Superior temporal gyrus (tissue), 1 donor: ENCODE results near the gene GALNT9.
"Not testable (repeated sequence)": the region's sequence is repeated elsewhere in the genome, so short reads cannot be mapped to it uniquely, and the experiment has no call there.

ENCODE experiments used
- DNase-seq: peaks from one replicate; pipeline ENCODE4 v3.0.0-alpha.2; 2016; ENCODE audit errors: extremely low spot score

Gene GALNT9

GRCh38 chr12:132199526-132200319, 129.7 kb downstream of the GALNT9 start:
- DNase-seq: no peak

GRCh38 chr12:132199101-132199500, 130.3 kb downstream of the GALNT9 start:
- DNase-seq: no peak

DNA sequence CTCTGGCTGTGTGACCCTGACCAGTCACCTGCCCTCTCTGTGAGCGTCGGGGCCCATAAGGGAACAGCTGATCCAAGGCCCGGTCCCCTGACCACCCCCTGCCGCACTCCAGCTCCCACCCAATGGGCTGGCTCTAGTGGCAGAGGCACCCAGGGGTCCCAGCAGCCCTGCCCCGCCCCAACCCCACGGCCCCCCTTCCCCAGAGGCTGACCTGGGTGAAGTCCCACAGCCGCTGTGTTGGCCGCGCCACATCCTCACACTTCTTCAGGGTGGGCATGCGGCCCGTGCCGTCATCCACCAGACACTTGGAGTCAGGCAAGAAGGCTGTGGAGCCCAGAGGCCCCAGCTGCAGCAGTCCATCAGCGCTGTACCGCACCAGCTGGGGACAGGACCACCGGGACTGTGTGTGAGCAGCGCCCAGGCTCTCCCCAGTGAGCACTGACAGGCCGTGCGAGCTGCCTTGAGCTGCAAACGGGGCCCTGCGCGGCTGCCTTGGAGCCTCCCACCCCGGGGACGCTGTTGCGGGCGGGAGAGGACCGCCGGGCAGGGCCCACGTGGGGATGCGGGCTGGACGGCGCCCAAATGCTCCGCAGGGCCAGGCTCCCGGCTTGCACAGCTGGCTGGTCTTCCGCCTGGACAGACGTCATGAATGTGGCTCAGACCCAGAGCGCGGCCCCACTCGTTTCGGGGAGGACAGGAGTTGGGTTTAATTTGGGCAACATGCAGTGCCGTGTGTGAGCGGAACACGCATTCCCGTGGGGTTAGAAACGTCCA, 131.6 kb downstream of the GALNT9 start:
- DNase-seq: no peak

GRCh38 chr12:132196873-132197390, 132.5 kb downstream of the GALNT9 start:
- no peak for DNase-seq

DNA sequence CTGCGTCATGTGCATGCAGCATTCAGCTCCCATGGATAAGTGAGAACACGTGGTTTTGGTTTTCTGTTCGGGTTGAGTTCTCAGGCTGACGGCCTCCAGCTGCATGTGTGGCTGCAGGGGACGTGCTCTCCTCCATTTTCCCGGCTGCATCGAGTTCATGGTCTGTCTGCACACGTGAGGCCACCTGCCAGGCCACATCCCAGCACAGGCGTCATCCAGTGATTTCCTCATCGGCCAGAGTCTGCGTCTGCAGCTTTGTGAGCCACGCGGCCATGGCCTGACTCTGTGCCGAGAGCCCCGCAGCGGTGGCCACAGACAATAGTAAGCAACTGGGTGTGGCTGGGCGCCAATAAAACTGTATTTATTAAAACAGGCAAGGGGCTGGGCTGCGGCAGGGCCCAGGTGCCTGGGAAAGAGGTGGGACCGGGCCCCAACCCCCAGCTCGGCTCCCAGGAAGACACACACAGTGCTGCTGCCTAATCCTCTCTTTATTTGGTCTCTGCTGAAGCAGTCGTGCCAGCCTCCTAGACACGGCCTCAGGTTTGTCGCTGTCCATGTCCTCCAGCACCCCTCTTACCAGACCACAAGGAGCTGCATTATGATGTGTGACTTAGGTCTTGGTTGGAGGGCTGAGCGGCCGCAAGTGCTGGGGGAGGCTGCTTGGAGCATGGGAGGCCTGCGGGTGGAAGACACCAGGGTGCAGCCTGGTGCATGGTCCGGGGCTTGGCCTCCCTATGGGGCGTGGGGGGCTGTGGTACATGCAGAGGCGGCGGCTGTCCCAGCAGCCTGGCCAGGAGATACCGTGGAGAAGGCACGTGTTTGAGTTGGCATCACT, 133.1 kb downstream of the GALNT9 start:
- no peak for DNase-seq

- not testable (repeated sequence) for DNase-seq
Observed at GRCh38 chr12:132195242-132195641, 134.1 kb downstream of the GALNT9 start.

DNA sequence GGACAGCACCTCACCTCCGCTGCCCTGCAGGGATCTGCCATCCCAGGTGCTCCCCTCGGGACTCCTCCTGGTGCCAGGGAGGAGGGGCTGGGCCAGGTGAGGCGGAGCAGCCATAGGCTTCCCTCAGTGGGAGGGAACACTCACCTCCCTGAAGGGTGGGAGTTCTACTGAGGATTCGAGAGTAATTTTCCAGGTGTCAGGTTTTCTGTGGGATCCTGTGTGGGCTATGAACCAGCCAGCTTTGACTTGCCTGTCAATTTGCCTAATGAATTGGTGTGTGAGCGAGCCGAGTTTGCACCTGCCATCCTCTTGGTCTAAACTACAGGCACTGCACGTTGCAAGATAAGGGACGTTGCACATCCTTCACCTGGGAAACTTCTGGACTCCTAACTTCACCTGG, 134.8 kb downstream of the GALNT9 start:
- no peak for DNase-seq

- DNase-seq: no peak
Observed at GRCh38 chr12:132194056-132194455, 135.3 kb downstream of the GALNT9 start.

DNA sequence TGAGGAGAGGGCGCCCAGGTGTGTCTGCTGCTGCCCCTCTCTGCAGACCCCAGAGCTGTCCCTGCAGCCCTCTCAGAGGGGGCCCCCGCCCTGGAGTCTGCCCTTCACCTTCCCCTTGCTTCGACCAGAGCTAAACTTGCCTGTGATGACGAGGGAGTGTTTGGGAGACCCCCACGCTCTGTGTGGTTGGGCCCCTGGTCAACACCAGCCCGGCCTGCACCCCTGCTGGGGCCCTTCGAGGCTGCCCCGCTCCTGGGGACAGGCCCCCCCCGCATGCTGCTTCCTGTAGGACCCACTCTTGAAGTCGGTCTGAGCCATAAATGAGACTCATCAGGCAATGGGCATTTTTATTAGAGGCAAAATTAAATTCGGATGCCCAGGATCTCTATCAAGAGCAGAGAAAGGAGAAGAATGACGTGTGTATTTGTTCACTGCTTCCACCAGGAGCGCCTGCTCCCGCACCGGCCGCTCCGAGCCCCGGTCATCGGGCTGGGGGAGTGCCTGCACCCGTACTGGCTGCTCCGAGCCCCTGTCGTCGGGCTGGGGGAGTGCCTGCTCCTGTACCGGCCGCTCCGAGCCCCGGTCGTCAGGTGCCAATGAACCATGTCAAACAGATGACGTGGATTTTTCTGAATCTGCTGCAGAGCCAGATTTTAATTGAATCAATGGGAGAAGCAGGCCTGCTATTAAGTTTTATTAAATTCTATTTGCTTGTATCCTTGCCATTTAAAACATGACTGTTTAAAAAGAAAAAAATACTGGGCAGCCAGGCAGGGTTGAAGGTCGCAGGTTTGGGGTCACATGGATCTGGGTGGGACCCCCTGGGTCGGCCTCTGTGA, 137.5 kb downstream of the GALNT9 start:
- no peak for DNase-seq

DNA sequence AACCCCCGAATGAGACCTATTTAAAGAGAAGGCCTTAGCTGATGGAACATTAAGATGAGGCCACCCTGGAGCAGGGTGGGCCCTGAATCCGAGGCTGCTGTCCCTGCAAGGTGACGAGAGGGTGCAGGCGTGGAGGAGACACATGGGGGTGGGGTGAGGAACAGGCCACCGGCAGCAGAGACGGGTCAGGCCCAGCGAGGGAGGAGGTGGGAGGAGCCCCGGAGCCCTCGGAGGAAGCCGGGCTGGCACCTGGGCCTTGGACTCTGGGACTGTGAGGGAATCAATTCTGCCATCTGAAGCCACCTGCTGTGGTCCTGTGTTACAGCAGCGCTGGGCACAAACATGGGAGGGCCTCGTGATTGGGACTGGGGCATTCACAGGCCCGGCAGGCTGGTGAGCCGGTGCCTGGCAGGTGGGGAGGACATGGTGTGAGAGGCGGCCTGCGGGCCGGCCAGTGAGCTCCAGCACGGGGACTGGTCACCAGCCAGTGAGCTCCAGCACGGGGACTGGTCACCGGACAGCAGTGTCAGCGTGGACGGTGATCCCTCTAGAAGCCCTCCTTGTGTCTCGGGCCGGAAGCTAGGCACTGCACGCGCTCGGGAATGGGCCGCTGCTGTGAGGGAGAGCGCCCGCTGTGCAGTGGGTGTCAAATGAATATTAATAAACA, 138.4 kb downstream of the GALNT9 start:
- DNase-seq: no peak

- DNase-seq: no peak
Observed at GRCh38 chr12:132190012-132190755, 139.2 kb downstream of the GALNT9 start.

- peak; percentile 42 for DNase-seq
Observed at GRCh38 chr12:132189378-132190011, 139.9 kb downstream of the GALNT9 start.

- no peak for DNase-seq
Observed at GRCh38 chr12:132188916-132189325, 140.5 kb downstream of the GALNT9 start.

DNA sequence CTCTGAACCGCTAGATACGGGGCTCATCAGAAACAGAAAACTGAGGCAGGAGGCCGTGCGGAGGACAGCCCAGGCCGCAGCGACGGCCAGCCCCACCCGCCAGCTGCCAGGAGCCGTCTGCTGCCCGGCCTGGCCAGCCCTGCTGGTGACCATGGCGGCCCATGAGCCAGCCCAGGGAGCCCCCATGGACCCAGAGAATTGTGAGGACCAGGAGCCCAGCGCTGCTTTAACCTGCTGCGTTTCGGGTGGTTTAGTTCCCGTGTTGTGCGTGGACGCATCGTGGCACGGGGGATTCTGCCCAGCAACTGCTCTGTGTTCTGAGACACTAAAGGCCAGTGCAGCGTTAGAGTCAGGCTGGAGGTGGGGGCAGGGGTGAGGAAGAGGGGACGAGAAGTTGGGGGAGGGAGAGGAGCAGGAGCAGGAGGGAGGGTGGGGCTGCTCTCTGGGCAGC, 140.9 kb downstream of the GALNT9 start:
- no peak for DNase-seq

GRCh38 chr12:132187646-132188450, 141.5 kb downstream of the GALNT9 start:
- no peak for DNase-seq

- no peak for DNase-seq
Observed at GRCh38 chr12:132186857-132187620, 142.3 kb downstream of the GALNT9 start.

- DNase-seq: no peak
Observed at GRCh38 chr12:132186208-132186856, 143.1 kb downstream of the GALNT9 start.
